Vein endothelial cell (primary cell): ENCODE measurements around the gene GAPT. TPM values are rescaled to one million over a fixed set of nuclear protein-coding genes. Genes with fewer than 3 reads are reported as not detected.

ENCODE experiments used
- small RNA-seq: library from RNA; depleted of rRNA; stranded (forward); fragments of <200 nt; gene quantifications from one replicate; pipeline ENCODE3, GENCODE V24; 2012
- total RNA-seq: library from RNA; depleted of rRNA; stranded (reverse); fragments of >200 nt; gene quantifications from 2 replicates; pipeline ENCODE4 v1.2.3, GENCODE V29; 2012

The GAPT gene
- total RNA-seq: not detected in 2 replicates

GRCh38 chr5:58491216-58491892 lies at the start of gene GAPT:
GAPT (plus strand) TSS chr5:58491435; CDS start chr5:58494537, 3,102 bp downstream.

GRCh38 chr5:58460002-58460731 lies 31.1 kb upstream of the GAPT start, which contains the start of gene PLK2:
PLK2 (minus strand) TSS chr5:58460086; CDS start chr5:58459959, 127 bp downstream.

Small RNA genes within 50 kb of the gene (small RNA-seq; reads per million reads assigned to genes)
- not detected for gene MIR548AE2

Other genes starting within 250 kb of the GAPT start
- 702 and 1,236 TPM in 2 replicates for gene PLK2, start 31.3 kb upstream of the GAPT start, total RNA-seq
- gene RAB3C, start 91.6 kb downstream of the GAPT start, total RNA-seq: 0.57 and 4.9 TPM in 2 replicates